Glomerular visceral epithelial cell (primary cell): Measurements from ENCODE around the gene MT1G.
"Not testable (repeated sequence)": the region's sequence is repeated elsewhere in the genome, so short reads cannot be mapped to it uniquely, and the experiment has no call there.

Experiments
- DNase-seq: peaks from one replicate; pipeline ENCODE4 v3.0.0-alpha.2; 2016; ENCODE audit errors: extremely low spot score

MT1G gene

DNA sequence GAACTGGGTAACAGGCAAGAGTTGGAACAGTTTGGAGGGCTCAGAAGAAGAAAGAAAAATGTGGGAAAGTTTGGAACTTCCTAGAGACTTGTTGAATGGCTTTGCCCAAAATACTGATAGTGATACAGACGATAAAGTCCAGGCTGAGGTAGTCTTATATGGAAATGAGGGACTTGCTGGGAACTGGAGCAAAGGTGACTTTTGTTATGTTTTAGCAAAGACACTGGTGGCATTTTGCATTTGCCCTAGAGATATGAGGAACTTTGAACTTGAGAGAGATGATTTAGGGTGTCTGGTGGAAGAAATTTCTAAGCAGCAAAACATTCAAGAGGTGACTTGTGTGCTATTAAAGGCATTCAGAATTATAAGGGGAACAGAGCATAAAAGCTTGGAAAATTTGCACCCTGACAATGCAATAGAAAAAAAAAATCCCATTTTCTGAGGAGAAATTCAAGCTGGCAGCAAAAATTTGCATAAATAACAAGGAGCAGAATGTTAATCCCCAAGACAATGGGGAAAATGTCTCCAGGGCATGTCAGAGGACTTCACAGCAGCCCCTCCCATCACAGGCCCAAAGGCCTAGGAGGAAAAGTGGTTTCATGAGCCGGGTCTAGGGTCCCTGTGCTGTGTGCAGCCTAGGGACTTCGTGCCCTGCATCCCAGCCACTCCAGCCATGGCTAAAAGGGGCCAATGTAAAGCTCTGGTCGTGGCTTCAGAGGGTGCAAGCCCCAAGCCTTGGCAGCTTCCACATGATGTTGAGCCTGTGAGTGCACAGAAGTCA lies 46.0 kb downstream of the MT1G start:
- DNase-seq = not testable (repeated sequence)

DNA sequence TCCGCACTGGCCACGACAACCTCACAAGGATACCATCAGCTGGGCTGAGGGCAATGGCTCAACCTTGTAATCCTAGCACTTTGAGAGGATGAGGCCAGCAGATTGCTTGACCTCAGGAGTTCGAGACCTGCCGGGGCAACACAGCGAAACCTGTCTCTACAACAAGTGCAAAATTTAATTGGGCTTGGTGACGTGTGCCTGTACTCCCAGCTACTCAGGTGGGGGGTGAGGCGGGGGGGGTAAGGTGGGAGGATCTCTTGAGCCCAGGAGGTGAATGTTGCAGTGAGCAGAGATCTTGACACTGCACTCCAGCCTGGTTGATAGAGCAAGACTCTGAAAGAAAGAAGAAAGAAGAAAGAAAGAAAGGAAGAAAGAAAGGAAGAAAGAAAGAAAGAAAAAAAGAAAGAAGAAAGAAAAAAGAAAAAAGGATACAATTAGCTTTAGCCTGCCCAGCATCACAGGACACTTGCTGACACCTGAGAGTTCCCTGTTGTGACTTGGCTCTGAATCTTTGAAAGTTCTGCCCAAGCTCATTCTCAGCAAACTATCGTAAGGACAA lies 47.4 kb downstream of the MT1G start:
- DNase-seq = no peak

DNA sequence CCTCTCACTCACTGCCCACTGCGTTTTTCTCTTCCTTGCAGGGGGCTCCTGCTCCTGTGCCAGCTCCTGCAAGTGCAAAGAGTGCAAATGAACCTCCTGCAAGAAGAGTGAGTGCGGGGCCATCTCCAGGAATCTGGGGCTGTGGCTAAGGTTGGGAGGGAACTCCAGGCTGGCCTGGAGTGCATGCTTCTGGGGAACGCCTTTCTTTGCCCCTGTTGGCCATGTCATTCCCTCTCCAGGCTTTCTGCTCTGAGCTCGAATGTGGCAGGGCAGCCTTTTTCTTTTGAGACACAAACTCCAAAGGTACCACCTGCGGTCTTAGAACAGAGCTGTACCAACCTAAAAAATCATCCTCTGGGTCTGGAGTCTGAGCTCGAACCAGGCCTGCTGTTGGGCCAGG lies 49.7 kb downstream of the MT1G start:
- DNase-seq = no peak

DNA sequence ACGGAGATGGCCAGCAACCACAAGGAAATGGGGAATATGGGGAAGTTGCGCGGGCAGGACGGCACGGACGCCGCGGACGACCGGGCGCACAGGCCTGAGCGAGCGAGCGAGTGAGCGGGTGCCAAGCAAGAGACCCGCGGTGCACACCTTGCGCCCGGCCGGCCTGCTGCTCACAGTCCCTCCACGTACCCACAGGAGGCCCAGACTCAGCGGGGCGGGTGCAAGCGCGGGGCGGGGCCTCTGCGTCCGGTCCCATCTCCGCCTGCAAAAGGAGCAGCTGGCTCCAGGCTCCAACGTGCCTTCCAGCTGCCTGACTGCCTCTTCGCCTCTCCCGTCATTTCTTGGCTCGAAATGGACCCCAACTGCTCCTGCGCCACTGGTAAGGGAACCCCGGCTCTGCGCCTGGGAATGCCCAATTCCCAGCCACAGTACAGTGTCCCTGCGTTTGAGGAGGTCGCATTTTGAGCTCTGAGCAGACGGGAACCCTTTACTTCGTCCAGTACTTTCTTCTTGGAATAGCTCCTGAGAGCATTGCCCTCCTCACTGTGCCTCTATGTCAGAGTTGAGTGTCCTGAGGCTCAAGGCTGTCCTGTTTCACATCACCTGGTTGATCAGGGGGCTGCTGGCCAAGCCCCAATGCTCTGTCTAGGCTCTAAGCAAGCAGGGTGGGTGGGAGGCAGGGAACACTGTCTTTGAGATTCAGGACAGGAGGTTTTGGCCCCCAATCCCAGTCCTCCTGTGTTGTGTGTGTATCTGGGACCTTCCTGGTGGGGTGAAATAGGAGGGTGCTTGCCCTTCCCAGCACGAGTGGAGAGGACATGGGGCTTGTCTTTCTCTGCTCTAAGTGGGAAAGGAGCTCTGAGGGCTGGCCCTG lies 50.4 kb downstream of the MT1G start:
- peak; percentile 65 for DNase-seq
